Measurements from ENCODE around the gene CBX1.
A peak's percentile ranks its signal among the peaks of the same experiment; 100 is the strongest.
"Not testable (repeated sequence)": the region's sequence is repeated elsewhere in the genome, so short reads cannot be mapped to it uniquely, and the experiment has no call there.

Gene CBX1

DNA sequence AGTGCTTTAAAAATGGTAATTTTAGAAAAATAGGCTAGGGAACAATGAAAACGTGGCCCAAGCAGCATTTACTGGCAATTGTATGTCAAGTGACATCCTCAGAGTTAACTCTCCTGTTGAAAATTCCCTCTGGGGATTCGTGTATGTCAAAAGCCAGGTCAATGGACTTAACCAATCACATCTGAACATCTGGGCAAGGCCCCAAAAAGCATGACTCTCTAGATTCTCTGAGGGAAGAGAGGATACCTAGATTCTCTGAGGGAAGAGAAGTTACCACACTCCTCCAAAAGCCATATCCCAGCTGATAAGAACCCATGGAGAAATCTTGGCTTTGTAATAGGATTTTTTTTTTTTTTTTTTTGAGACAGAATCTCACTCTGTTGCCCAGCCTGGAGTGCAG lies 29.6 kb downstream of the CBX1 start:
- DNase-seq: no peak

DNA sequence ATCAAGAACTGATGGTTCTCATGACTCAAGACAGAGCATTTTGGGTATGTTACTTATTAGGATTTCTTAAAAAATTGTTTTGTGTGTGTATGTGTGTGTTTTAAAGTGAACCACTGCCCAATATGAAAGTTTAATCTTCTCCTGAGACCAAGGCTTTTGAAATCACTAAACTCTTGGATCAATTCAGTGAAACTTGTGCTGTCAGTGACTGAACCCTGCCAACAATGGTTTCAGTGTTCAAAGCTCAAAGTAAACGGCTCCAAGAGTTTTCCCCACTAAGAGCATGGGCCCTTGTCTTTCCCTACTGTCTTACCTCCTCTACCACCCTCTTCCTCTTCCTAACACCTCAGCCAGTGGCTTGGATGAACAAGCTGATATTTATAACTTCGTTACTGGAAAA lies 31.1 kb downstream of the CBX1 start:
- DNase-seq: no peak

DNA sequence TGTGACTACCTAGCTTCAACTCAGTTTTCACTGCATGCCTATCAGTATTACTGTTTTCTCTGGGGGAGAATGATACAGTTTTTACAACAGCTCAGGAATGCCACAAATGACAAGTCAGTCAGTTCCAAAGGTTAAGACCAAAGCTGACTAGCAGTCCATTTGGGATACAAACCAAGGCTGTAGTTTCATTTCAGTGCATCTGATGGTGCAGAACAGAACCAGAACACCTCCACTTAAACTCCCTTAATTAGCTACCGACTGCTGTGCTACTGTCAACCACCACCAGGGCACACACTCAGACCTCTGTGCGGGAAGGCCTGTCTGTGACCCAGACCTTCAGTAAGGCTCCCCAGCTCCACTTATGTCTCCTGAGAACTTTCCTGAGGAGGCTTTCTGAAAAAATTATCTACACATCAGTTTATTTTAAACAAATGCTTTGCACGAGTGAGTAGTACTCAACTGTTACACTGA lies 32.8 kb downstream of the CBX1 start:
- no peak for DNase-seq

DNA sequence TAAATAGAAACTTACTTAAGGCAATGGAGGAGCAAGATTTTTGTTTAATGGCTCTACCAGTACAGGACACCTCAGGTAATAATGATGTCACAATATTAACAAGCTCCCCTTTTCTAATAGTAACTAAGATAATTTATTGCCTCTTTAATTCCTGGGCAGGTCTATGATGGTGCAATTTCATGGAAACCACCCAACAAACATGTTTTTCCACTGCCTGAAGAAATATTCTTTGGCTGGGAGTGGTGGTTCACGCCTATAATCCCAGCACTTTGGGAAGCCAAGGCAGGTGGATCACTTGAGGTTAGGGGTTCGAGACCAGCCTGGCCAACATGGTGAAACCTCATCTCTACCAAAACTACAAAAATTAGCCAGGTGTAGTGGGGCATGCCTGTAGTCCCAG lies 33.5 kb downstream of the CBX1 start:
- DNase-seq: not testable (repeated sequence)

DNA sequence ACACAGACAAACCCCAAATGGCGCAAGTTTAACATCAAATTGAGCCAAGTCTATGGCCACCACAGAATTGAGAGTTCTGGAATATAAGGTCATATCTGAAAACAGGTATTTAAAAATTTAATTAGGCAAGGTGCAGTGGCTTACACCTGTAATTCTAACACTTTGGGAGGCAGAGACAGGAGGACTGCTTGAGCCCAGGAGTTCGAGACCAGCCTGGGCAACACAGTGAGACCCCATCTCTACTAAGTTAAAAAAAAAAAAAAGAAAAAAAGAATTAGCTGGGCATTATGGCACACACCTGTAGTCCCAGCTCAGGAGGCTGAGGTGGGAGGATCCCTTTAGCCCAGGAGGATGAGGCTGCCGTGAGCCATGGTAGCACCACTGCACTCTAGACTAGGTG lies 34.0 kb downstream of the CBX1 start:
- no peak for DNase-seq

DNA sequence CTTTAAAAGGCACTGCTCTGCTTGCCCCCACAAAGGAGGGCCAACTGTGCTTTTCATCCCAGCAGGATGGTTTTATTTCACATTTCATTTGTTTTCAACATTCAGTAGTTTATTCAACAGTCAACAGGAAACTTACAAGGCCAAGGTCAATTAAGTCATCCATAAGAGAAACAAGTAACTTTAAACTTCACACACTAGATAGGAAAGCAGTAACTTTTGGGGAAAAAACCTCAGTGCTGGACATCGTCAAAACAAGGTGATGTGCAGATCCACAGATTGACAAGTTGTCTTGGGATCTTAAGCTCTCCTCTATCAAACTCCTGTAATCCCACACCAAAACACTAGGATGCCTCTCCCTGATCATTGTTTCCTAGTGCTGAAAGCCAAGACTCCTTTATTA lies 34.6 kb downstream of the CBX1 start:
- no peak for DNase-seq

DNA sequence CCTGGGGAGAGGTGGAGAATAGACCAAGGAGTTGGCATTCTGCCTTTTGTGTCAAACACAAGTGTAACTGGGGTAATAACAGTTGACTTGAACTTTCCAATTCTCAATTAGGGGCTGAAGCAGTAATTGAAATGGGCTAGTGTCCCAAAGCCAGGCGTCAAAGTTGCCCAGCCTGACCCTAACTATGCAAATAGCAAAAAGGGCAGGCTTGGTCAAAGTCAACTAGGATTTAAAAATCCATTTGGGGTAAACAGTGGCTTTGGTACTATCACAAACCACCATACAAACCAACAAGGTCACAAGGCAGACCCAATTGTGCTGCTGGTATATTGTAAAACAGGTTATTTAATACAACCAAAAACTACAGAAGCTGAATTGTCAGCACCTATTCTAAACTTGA lies 35.1 kb downstream of the CBX1 start:
- no peak for DNase-seq

DNA sequence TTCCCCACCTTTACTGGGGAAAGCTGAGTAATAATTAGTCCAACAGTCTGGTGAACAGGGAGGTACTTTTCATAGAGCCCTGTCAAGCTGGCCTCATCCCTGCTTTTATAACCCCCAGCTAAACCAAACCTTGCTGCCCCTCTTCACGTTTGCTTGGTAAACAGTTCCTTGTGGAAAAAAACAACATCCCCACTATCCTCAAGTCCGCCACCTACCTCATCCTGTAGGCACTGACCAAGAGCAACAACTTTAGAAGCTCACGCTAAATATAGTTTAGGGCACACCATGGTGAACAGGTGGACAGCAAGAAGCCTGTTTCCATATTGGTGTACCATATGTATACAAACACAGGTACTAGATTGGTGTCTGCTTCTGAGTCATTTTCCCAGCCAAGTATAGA lies 36.6 kb downstream of the CBX1 start:
- DNase-seq: no peak

DNA sequence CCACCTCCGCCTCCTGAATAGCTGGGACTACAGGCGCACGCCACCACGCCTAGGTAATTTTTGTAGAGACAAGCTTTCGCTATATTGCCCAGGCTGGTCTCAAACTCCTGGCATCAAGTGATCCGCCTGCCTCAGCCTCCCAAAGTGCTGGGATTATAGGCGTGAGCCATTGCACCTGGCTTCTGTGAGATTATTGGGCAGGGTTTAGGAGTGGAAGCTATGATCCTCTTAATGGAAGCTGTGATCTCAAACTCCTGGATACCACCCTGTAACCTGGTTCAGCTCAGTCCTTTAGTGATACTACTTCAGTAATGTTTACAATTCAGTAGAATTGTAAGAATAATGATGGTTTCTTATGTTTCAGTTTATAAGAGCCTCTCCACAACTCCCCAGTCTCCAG lies 39.0 kb downstream of the CBX1 start:
- DNase-seq: no peak

DNA sequence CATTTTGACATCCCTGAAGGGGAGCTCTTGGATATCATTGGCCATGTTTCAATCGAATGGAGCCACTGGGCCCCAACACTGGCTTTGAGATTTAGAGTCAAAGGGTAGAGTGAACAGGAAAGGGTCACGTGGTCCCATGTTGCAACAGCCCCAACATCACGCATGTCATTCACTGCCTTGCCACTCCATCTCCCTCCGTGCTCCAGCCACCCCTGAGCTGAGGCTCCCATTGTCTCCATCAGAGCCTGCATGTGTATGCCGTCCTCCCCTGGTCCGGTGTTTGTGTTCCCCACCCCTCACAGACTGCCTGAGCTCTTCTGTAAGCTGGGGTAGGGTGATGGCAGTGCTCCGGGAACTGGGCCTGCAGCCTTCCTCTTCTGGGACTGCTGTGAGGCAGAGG lies 41.0 kb downstream of the CBX1 start:
- no peak for DNase-seq

DNA sequence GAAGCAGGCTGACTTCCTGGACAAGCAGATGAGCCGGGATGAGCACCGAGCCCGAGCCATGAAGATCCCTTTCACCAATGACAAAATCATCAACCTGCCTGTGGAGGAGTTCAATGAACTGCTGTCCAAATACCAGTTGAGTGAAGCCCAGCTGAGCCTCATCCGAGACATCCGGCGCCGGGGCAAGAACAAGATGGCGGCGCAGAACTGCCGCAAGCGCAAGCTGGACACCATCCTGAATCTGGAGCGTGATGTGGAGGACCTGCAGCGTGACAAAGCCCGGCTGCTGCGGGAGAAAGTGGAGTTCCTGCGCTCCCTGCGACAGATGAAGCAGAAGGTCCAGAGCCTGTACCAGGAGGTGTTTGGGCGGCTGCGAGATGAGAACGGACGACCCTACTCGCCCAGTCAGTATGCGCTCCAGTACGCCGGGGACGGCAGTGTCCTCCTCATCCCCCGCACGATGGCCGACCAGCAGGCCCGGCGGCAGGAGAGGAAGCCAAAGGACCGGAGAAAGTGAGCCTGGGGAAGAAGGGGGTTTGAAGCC lies 42.1 kb downstream of the CBX1 start:
- no peak for DNase-seq

DNA sequence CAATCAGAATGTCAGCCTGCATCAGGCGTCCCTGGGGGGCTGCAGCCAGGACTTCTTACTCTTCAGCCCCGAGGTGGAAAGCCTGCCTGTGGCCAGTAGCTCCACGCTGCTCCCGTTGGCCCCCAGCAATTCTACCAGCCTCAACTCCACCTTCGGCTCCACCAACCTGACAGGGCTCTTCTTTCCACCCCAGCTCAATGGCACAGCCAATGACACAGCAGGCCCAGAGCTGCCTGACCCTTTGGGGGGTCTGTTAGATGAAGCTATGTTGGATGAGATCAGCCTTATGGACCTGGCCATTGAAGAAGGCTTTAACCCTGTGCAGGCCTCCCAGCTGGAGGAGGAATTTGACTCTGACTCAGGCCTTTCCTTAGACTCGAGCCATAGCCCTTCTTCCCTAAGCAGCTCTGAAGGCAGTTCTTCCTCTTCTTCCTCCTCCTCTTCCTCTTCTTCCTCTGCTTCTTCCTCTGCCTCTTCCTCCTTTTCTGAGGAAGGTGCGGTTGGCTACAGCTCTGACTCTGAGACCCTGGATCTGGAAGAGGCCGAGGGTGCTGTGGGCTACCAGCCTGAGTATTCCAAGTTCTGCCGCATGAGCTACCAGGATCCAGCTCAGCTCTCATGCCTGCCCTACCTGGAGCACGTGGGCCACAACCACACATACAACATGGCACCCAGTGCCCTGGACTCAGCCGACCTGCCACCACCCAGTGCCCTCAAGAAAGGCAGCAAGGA lies 42.7 kb downstream of the CBX1 start:
- DNase-seq: no peak

DNA sequence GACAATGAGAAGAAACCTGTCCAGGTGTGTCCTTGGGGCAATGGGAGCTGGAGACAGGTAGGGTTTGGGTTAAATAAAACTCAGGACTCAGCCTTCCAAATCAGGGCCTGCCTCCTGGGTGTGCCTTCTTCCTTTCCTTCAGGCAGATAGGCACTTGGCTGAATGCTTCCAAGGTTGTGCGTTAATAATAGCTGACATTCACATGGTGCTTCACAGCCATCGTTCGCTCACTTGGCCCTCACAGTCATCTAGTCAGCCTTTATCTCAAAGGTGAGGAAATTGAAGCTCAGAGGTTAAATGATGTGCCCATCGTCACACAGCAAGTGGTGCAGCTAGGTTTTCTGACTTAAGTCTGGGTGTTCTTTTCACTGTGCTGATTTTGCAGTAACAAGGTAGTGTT lies 43.7 kb downstream of the CBX1 start:
- DNase-seq: no peak

DNA sequence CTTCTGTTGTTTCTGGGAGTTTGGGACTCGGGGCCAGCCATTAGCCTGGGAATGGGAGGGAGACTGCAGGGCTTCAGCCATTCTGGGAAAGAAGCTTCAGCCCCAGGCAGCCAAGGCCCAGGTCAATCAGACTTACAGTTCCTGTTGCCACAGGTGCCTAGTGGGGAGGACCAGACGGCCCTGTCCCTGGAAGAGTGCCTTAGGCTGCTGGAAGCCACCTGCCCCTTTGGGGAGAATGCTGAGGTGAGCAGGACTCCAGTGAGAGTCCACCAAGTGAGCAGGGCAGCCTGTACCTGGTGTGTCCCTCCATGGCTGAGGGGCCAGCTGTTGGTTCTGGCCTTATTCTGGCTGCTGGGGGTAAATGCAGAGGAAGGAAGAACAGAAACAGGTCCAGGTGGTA lies 44.4 kb downstream of the CBX1 start:
- DNase-seq: no peak

DNA sequence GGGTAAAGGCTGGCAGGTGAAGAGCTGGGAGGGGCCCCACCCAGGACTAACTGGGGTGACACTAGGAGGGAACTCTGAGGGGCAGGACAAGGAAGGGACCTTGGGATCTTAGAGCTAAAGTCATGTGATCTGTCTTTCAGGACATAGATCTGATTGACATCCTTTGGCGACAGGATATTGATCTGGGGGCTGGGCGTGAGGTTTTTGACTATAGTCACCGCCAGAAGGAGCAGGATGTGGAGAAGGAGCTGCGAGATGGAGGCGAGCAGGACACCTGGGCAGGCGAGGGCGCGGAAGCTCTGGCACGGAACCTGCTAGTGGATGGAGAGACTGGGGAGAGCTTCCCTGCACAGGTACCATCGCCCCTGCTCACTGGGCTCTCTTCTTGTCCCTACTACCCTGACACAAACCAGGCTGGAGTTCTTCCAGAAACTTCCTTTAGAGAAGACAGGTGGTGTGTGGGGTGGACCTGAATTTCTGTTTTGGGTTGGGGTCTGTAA lies 45.0 kb downstream of the CBX1 start:
- no peak for DNase-seq

DNA sequence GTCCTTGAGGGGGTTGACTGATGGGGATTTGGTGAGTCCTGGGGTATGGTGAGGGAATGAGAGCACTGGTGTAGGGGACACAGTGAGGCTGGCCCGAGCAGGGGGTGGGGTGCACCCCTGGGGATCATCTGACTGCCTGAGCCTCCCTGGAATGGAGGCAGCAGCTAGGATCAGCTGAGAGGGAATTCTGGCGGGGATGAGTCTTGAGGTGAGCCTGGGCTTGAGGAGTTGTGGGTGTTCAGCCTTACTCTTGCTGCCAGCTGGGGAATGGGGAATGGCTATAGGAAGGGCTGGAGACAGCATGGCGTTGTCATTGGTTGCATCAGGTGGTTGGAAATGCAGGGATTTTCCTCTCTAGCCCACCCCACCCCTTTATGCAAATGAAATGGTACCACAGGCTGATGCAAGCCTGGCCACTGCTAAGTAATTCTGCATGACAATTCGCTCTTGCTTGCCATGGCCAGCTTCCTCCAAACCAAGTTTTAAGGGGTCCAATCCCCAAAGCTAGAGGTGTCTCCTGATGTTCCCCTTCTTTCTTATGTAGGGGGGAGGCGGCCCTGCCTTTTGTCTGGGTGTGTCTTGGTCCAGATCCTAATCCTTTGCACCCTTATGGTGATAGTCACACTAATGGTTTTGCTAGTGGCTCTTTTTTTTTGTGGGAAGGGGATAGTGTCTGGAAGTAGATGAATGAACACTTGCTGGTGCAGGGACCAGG lies 45.6 kb downstream of the CBX1 start:
- no peak for DNase-seq

DNA sequence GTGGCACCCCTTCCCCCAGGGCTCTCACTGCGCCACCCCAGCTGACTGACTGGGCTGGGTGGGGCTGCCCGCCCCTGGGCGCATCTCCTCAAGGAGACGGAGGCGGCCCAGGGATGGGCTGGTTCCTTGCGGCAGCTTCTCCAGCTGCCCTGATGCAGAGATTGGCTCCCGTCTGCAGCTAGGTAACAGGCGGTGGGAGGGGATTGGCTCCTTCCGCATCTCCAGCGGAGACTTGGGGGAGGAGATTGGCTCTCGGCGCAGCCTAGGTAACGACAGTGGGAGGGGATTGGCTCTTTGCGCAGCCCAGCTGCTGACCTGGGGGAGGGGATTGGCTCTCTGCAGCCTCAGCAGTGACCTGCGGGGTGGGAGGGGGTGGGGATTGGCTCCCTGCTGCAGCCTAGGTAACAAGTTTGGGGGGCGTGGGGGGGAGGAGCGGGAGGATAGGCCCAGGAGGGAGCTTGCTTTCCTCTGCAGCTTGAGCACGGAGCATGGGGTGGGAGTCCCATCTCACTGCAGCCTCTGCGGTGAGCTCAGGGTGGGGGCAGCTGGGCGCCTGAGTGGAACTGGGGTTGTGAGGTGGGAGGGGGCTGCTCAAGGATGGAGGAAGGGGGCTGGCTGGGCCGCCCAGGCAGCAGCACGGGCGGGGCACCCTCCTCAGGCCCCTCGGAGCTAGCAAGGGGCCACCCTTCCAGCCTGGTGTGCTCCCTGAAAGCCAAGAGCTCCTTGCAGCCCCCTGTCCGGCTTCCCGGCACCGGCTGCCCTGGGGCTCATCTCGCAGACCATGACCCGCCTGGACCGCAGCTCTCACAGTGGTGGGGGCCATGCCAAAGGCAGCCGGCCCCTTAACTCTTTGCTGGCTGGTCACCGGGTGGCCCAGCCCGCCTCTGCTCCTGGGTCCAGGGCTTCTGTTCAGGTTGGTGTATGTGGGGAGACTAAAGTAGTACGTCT lies 46.8 kb downstream of the CBX1 start:
- DNase-seq: no peak

DNA sequence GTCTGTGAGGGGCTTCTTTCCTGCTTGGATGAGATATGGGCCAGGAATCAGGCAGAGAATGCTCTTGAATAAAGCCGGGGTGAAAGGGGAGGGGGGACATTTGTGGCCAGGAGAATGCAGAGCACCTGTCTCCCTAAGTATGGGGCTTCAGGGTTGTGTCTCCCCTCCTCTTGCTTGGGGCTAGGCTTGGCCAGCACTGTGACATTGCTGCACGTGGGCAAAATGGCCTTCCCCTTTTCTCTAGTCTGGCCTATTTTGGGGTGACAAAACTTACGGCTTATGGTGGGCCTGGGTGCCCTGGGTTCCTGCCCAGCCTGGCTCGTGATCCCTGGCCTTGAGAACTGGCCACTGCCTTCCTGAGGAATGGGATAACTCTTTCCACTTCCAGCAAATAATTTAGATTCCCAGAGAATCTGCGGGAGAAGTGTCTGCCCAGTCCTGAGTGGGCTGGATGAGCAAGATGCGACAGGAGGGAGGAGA lies 47.5 kb downstream of the CBX1 start:
- no peak for DNase-seq

DNA sequence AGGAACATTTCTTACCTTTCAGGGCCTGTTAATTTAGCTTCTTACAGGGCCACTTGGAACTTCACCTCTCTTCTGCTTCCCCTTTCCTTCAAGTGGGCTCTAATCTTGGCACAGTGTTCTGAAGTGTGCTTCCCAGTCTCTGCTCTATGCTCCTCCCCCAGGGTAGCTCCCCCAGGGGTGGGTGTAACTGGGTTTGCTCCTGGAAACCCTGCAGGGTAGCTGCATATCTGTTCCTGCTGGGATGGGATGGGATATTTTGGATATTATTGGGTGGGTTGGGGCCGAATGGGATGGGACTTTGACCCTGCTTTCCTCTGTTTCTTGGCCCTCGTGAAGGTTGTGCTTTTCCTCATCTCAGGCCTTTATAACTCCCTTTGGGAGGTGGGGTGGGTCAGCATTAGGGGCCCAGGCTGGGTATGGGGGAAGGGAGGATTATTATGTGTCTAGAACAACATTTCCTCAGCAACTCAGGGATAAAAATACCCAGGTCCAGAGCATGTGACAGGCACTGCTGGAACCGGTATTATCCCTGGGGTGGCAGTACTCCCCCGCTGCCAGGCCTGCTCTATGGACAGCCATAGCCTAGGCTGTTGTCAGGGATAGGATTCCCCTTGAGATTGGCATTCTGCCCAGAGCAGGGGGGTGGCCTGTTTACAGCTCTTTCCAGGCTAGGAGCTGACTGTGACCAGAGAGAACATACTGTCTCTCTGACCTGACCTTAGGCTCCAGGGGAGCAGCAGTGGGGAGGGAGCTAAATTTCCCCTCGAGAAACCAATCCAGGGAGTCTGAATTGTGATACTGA lies 48.1 kb downstream of the CBX1 start:
- DNase-seq: no peak

DNA sequence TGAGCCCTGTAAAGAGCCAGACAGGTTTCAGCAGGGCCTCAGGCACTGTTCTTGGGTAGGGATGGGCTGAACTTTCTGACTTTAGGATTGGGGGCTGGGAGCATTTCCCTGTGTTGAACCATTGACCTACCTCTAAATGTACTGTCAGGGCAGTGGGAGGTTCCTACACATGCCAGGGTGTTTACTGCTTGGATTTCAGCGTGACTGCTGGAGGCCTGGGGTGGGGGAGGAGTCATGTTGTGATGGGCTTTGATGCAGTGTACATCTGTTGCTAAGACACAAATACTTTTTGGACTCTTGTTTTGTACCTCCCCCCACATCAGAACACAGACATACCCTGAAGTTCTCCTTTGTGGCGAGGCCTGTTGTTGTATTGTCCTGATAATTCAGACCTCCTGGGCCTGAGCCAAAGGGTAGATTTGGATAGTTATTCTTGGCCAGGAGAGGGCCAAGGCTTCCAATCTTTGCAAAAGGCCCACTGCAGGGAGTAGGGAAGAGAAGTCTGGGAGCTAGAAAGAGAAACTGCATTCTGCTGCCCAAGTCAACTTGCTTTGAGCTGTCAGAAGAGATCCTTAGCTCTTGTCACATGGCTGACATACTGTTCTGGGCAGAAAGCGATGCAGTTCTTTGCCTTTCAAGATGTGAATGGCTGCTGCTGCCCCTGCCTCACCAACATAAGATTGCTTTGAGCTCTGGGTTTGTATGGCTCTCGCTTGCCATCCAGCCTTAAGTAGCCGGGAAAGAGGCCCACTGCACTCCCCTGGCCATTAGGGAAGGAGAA lies 49.4 kb downstream of the CBX1 start:
- DNase-seq: peak; percentile 16

DNA sequence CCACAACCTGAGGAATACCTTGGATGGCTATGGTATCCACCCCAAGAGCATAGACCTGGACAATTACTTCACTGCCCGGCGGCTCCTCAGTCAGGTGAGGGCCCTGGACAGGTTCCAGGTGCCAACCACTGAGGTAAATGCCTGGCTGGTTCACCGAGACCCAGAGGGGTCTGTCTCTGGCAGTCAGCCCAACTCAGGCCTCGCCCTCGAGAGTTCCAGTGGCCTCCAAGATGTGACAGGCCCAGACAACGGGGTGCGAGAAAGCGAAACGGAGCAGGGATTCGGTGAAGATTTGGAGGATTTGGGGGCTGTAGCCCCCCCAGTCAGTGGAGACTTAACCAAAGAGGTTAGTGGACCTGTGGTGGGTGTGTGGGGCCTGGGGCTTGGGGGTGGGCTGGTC lies 50.0 kb downstream of the CBX1 start:
- DNase-seq: no peak
